H9 (cell line): Measurements from ENCODE around the gene ERC1. TPM values are rescaled to one million over a fixed set of nuclear protein-coding genes. Genes with fewer than 3 reads are reported as not detected.

ENCODE experiments used
- DNase-seq: peaks from one replicate; pipeline ENCODE4 v3.0.0-alpha.2; 2017
- H2AFZ ChIP-seq: one replicate; pipeline ENCODE4 v1.6.1; 2013; ENCODE audit warnings: mild to moderate bottlenecking, low read length, control low read depth, moderate library complexity
- H2AK5ac ChIP-seq: 2 replicates; pipeline ENCODE4 v1.6.1; 2013; ENCODE audit warnings: low read length, control low read depth, mixed read lengths; ENCODE audit not compliant: insufficient read length
- H2BK120ac ChIP-seq: one replicate; pipeline ENCODE4 v1.6.1; 2013; ENCODE audit warnings: low read depth, mild to moderate bottlenecking, low read length, control low read depth, inconsistent platforms; ENCODE audit not compliant: poor library complexity, severe bottlenecking
- H2BK12ac ChIP-seq: 2 replicates; pipeline ENCODE4 v1.6.1; 2013; ENCODE audit warnings: low read length, control low read depth, mixed read lengths, low read depth; ENCODE audit not compliant: insufficient read length
- H2BK15ac ChIP-seq: 2 replicates; pipeline ENCODE4 v1.6.1; 2013; ENCODE audit warnings: low read depth, low read length, control low read depth
- H2BK20ac ChIP-seq: one replicate; pipeline ENCODE4 v1.6.1; 2013; ENCODE audit warnings: low read depth, mild to moderate bottlenecking, low read length, control low read depth, inconsistent platforms; ENCODE audit not compliant: poor library complexity, severe bottlenecking
- H2BK5ac ChIP-seq: 2 replicates; pipeline ENCODE4 v1.6.1; 2013; ENCODE audit warnings: low read length, control low read depth, mixed read lengths; ENCODE audit not compliant: insufficient read length
- H3K14ac ChIP-seq: 2 replicates; pipeline ENCODE4 v1.6.1; 2013; ENCODE audit warnings: low read length, control low read depth; ENCODE audit not compliant: insufficient read depth
- H3K18ac ChIP-seq: 2 replicates; pipeline ENCODE4 v1.6.1; 2013; ENCODE audit warnings: low read depth, mild to moderate bottlenecking, mixed read lengths, low read length, control low read depth; ENCODE audit not compliant: insufficient read length
- H3K23ac ChIP-seq: 2 replicates; pipeline ENCODE4 v1.6.1; 2013; ENCODE audit warnings: low read length, control low read depth, mixed read lengths, low read depth; ENCODE audit not compliant: insufficient read length
- H3K23me2 ChIP-seq: 2 replicates; pipeline ENCODE4 v1.6.1; 2013; ENCODE audit warnings: low read depth, mild to moderate bottlenecking, mixed read lengths, low read length, control low read depth; ENCODE audit not compliant: insufficient read length, poor library complexity, severe bottlenecking
- H3K27ac ChIP-seq: 2 replicates; pipeline ENCODE4 v1.5.1; 2013; ENCODE audit warnings: low read length, control low read depth, mixed read lengths, low read depth; ENCODE audit not compliant: insufficient read length
- H3K27me3 ChIP-seq: 2 replicates; pipeline ENCODE4 v1.6.1; 2013; ENCODE audit warnings: low read length, control low read depth, inconsistent platforms; ENCODE audit not compliant: insufficient read depth
- H3K4ac ChIP-seq: 2 replicates; pipeline ENCODE4 v1.6.1; 2013; ENCODE audit warnings: low read depth, mild to moderate bottlenecking, control low read depth, inconsistent platforms, low read length, moderate library complexity
- H3K4me1 ChIP-seq: 2 replicates; pipeline ENCODE4 v1.6.1; 2013; ENCODE audit warnings: low read length, control low read depth, inconsistent platforms; ENCODE audit not compliant: insufficient read depth
- H3K4me2 ChIP-seq: 2 replicates; pipeline ENCODE4 v1.6.1; 2013; ENCODE audit warnings: low read length, control low read depth, mixed read lengths; ENCODE audit not compliant: insufficient read length, insufficient read depth
- H3K56ac ChIP-seq: 2 replicates; pipeline ENCODE4 v1.6.1; 2013; ENCODE audit warnings: low read depth, mild to moderate bottlenecking, mixed read lengths, low read length, control low read depth; ENCODE audit not compliant: insufficient read length
- H3K79me1 ChIP-seq: 2 replicates; pipeline ENCODE4 v1.6.1; 2013; ENCODE audit warnings: low read depth, mild to moderate bottlenecking, moderate library complexity, low read length, control low read depth, inconsistent platforms; ENCODE audit not compliant: insufficient read depth, poor library complexity, severe bottlenecking
- H3K79me2 ChIP-seq: 2 replicates; pipeline ENCODE4 v1.6.1; 2013; ENCODE audit warnings: low read length, control low read depth, inconsistent platforms; ENCODE audit not compliant: insufficient read depth
- H3K9ac ChIP-seq: 2 replicates; pipeline ENCODE4 v1.6.1; 2013; ENCODE audit warnings: low read length, control low read depth, mixed read lengths; ENCODE audit not compliant: insufficient read length; ENCODE audit errors: extremely low read depth
- H3K9me3 ChIP-seq: one replicate; pipeline ENCODE4 v1.6.1; 2013; ENCODE audit warnings: low read depth, low read length, inconsistent platforms; ENCODE audit not compliant: control insufficient read depth
- H3T11ph ChIP-seq: one replicate; pipeline ENCODE4 v1.6.1; 2013; ENCODE audit warnings: mild to moderate bottlenecking, low read length, control low read depth, inconsistent platforms
- H4K20me1 ChIP-seq: one replicate; pipeline ENCODE4 v1.6.1; 2013; ENCODE audit not compliant: control insufficient read depth, insufficient read length, insufficient read depth
- H4K5ac ChIP-seq: 2 replicates; pipeline ENCODE4 v1.6.1; 2013; ENCODE audit warnings: low read depth, mild to moderate bottlenecking, mixed read lengths, low read length, control low read depth; ENCODE audit not compliant: insufficient read length
- H4K8ac ChIP-seq: replicated peaks from 2 replicates; pipeline ENCODE4 v1.6.1; 2013; ENCODE audit warnings: low read length, control low read depth, mixed read lengths, low read depth; ENCODE audit not compliant: insufficient read length
- H4K91ac ChIP-seq: 2 replicates; pipeline ENCODE4 v1.6.1; 2013; ENCODE audit warnings: low read depth, mild to moderate bottlenecking, moderate library complexity, mixed read lengths, low read length, control low read depth; ENCODE audit not compliant: insufficient read length
- H3K27ac Mint-ChIP-seq, 3 experiments: 2 replicates in 2 of 3; 3 replicates in 1 of 3; pipeline ENCODE4 v1.8.0; 2020 to 2021; ENCODE audit warnings: mixed read lengths in 3 of 3, mild to moderate bottlenecking in 1 of 3, moderate library complexity in 1 of 3
- H3K27me3 Mint-ChIP-seq: 2 replicates; pipeline ENCODE4 v1.8.0; 2021; ENCODE audit warnings: low read depth, mild to moderate bottlenecking, moderate library complexity, mixed read lengths
- H3K36me3 Mint-ChIP-seq, 3 experiments: 2 replicates in 2 of 3; 3 replicates in 1 of 3; pipeline ENCODE4 v1.8.0; 2020 to 2021; ENCODE audit warnings: low read depth in 3 of 3, mixed read lengths in 3 of 3; ENCODE audit not compliant: insufficient read depth in 1 of 3
- H3K4me1 Mint-ChIP-seq, 2 experiments: 2 replicates each; pipeline ENCODE4 v1.8.0; 2020; ENCODE audit warnings: mixed read lengths in 2 of 2
- H3K4me3 Mint-ChIP-seq, 2 experiments: 2 replicates in 1 of 2; 3 replicates in 1 of 2; pipeline ENCODE4 v1.8.0; 2020 to 2021; ENCODE audit warnings: mild to moderate bottlenecking in 2 of 2, mixed read lengths in 2 of 2, moderate library complexity in 1 of 2
- H3K9me3 Mint-ChIP-seq, 2 experiments: 2 replicates in 1 of 2; 3 replicates in 1 of 2; pipeline ENCODE4 v1.8.0; 2020; ENCODE audit warnings: mild to moderate bottlenecking in 2 of 2, mixed read lengths in 2 of 2, moderate library complexity in 1 of 2
- CTCF ChIP-seq: fragments of 200-600 bp; sonication (generic); conservative IDR thresholded peaks from 3 replicates; pipeline ENCODE4 v1.8.0; 2021; ENCODE audit warnings: antibody characterized with exemption, mild to moderate bottlenecking
- WGBS: extraction: QIAGEN DNeasy Blood & Tissue Kit; methylation state at CpG from one replicate; pipeline ENCODE4 v1.1.7; 2013; ENCODE audit warnings: missing lambda C conversion rate, low lambda C conversion rate, mixed read lengths; ENCODE audit not compliant: insufficient read length; ENCODE audit errors: extremely low coverage; 5-methylcytosine and 5-hydroxymethylcytosine counted together
- total RNA-seq: library from RNA; stranded (reverse); gene quantifications from 2 replicates; pipeline ENCODE4 v1.2.1, GENCODE V29; 2021

ERC1 gene
- total RNA-seq, 1 experiment from 2014 or later: 51.2 TPM

- no peak overlapping the region for H2BK12ac ChIP-seq
- no peak overlapping the region for H4K91ac ChIP-seq
- TF ChIP-seq CTCF: no peak
- no peak overlapping the region for H3K4me2 ChIP-seq
- no peak overlapping the region for H3K23ac ChIP-seq
- H3K79me1 ChIP-seq: no peaks in the 10 kb centered on the region
- H3K79me2 ChIP-seq: no peaks in the 10 kb centered on the region
- H3T11ph ChIP-seq: no peak overlapping the region
- H3K4me1 ChIP-seq: no peaks in the 10 kb centered on the region
- no peak overlapping the region for H3K56ac ChIP-seq
- no peak overlapping the region for H2AFZ ChIP-seq
- no peak overlapping the region for H3K4me3 Mint-ChIP-seq
- H3K27ac ChIP-seq: no peak overlapping the region
- H2BK20ac ChIP-seq: no peak overlapping the region
- no peak overlapping the region for H2BK5ac ChIP-seq
- H2BK15ac ChIP-seq: no peak overlapping the region
- H3K14ac ChIP-seq: no peak overlapping the region
- H3K27ac Mint-ChIP-seq: no peak overlapping the region
- no peaks in the 10 kb centered on the region for H3K27me3 ChIP-seq
- no peak overlapping the region for H4K5ac ChIP-seq
- no peak overlapping the region for H2BK120ac ChIP-seq
- H3K4me1 Mint-ChIP-seq: peaks cover 0 to 4% of the 10 kb centered on the region in 2 experiments; a peak in 1 of 4 replicates
- H2AK5ac ChIP-seq: no peak overlapping the region
- no peak overlapping the region for H3K4ac ChIP-seq
- no peaks in the 10 kb centered on the region for H3K36me3 Mint-ChIP-seq
- no CpG with 5 or more reads among the region's 14 CpGs for WGBS
- no peaks in the 10 kb centered on the region for H3K23me2 ChIP-seq
- no peaks in the 10 kb centered on the region; the same call in none of the 2 replicates for H3K27me3 Mint-ChIP-seq
- no peak overlapping the region for H3K18ac ChIP-seq
- no peak overlapping the region for H4K8ac ChIP-seq
- no peaks in the 10 kb centered on the region for H4K20me1 ChIP-seq
- H3K9me3 Mint-ChIP-seq: no peaks in the 10 kb centered on the region; a peak in 1 of 5 replicates
- no peaks in the 10 kb centered on the region for H3K9me3 ChIP-seq
- DNase-seq: peak; percentile 28
- H3K9ac ChIP-seq: no peak overlapping the region
Observed at GRCh38 chr12:1509413-1510052, 518.5 kb downstream of the ERC1 start.
